ENCODE data around the gene ARHGEF39. TPM values are rescaled to one million over a fixed set of nuclear protein-coding genes. Genes with fewer than 3 reads are reported as not detected.

Gene ARHGEF39
- total RNA-seq, 1 experiment from 2014 or later = 31.4 TPM

- Mint-ChIP-seq H3K27me3 (ENCODE audit: insufficient read depth, unreplicated experiment) (no peaks in the 10 kb centered on the region), H3K27ac (ENCODE audit: unreplicated experiment) (peak overlapping the region; percentile 89), H3K36me3 (ENCODE audit: insufficient read depth, unreplicated experiment) (peaks cover 35% of the 10 kb centered on the region), H3K9me3 (ENCODE audit: unreplicated experiment) (peaks cover 12% of the 10 kb centered on the region), H3K4me1 (ENCODE audit: low read depth, unreplicated experiment) (peaks cover 29% of the 10 kb centered on the region), H3K4me3 (ENCODE audit: unreplicated experiment) (peak overlapping the region; percentile 83)
- no TSS peak for BruUV-seq (replicated peaks)
- Histone ChIP-seq H3K9me3 (no peaks in the 10 kb centered on the region), H3K4me3 (ENCODE audit: low read depth, low read length) (peak overlapping the region; percentile 73), H3K4me1 (peaks cover 34% of the 10 kb centered on the region), H3K36me3 (ENCODE audit: control insufficient read depth, insufficient read depth, low read length) (no peaks in the 10 kb centered on the region), H3K27me3 (replicated peaks; ENCODE audit: control insufficient read depth, insufficient read depth, low read length) (no peaks in the 10 kb centered on the region)
- intact Hi-C loops (cut with micrococcal nuclease; ENCODE audit: unreplicated experiment) = no loop called here
- TF ChIP-seq, protein P1, sequence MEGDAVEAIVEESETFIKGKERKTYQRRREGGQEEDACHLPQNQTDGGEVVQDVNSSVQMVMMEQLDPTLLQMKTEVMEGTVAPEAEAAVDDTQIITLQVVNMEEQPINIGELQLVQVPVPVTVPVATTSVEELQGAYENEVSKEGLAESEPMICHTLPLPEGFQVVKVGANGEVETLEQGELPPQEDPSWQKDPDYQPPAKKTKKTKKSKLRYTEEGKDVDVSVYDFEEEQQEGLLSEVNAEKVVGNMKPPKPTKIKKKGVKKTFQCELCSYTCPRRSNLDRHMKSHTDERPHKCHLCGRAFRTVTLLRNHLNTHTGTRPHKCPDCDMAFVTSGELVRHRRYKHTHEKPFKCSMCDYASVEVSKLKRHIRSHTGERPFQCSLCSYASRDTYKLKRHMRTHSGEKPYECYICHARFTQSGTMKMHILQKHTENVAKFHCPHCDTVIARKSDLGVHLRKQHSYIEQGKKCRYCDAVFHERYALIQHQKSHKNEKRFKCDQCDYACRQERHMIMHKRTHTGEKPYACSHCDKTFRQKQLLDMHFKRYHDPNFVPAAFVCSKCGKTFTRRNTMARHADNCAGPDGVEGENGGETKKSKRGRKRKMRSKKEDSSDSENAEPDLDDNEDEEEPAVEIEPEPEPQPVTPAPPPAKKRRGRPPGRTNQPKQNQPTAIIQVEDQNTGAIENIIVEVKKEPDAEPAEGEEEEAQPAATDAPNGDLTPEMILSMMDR (IDR thresholded peaks at IDR 0.05; ENCODE audit: insufficient read depth in 1 of 2, low read depth in 1 of 2, low read length in 1 of 2, severe bottlenecking in 1 of 2, unreplicated experiment in 1 of 2) = no peak
- DNase-seq = no peak
- ChIA-PET POLR2A (interaction anchor here (0.6 to 2.0 kb wide), 10 partner anchors 25 to 503 kb away, joined by 3 to 19 read pairs (median 4); partner anchors contain the start of genes CREB3 and TLN1), CTCF (interaction anchor here (0.6 to 3.7 kb wide), 6 partner anchors 19 to 125 kb away, joined by 3 to 35 read pairs (median 6); partner anchors contain the start of genes CREB3 and TLN1)
Measured at GRCh38 chr9:35665471-35665818, 450 bp upstream of the ARHGEF39 start.

DNA sequence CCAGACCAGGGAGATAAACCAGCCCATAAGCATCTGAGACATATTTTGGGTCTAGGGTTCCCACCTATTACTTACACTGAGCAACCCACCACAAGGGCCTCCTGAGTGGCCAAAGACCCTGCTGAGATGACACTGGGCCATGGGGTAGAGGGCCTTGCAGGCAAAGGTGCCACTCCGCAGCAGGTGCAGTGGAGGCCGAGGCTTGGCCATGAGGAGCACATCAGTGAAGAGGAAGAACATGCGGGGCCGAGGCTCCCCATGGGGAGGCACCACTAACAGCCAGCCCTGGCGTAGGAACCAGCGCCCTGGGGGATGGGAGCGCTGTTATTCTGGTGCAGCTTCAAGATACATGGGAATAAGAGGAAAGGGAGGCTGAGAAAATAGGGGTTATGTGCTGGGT is 2.6 kb downstream of the ARHGEF39 start:
- no peaks in the 10 kb centered on the region for H3K36me3 ChIP-seq (ENCODE audit: control insufficient read depth, insufficient read depth, low read length)
- Mint-ChIP-seq H3K27ac (ENCODE audit: unreplicated experiment) (no peak overlapping the region), H3K4me3 (ENCODE audit: unreplicated experiment) (peak overlapping the region; percentile 83), H3K9me3 (ENCODE audit: unreplicated experiment) (peaks cover 4% of the 10 kb centered on the region), H3K36me3 (ENCODE audit: insufficient read depth, unreplicated experiment) (peaks cover 56% of the 10 kb centered on the region), H3K4me1 (ENCODE audit: low read depth, unreplicated experiment) (peaks cover 18% of the 10 kb centered on the region), H3K27me3 (ENCODE audit: insufficient read depth, unreplicated experiment) (peaks cover 3% of the 10 kb centered on the region)
- CTCF ChIA-PET = interaction anchor here (2.3 kb wide), 1 partner anchor 29 kb away, joined by 19 read pairs; the partner anchor contains the start of gene TPM2
- TF ChIP-seq, protein P1 (IDR thresholded peaks at IDR 0.05; ENCODE audit: insufficient read depth in 1 of 2, low read depth in 1 of 2, low read length in 1 of 2, severe bottlenecking in 1 of 2, unreplicated experiment in 1 of 2) = no peak
- no peak for DNase-seq
- no peak overlapping the region for H3K4me3 ChIP-seq (ENCODE audit: low read depth, low read length)
- no TSS peak for BruUV-seq (replicated peaks)
- no peaks in the 10 kb centered on the region for H3K27me3 ChIP-seq (replicated peaks; ENCODE audit: control insufficient read depth, insufficient read depth, low read length)
- POLR2A ChIA-PET = no interaction called here
- no peaks in the 10 kb centered on the region for H3K9me3 ChIP-seq
- H3K4me1 ChIP-seq = peaks cover 9% of the 10 kb centered on the region
- intact Hi-C loops (cut with micrococcal nuclease; ENCODE audit: unreplicated experiment) = no loop called here

GRCh38 chr9:35661756-35662350 is 3.1 kb downstream of the ARHGEF39 start:
- peaks cover 14% of the 10 kb centered on the region for H3K4me1 ChIP-seq
- no peak for DNase-seq
- TF ChIP-seq, protein P1 (IDR thresholded peaks at IDR 0.05; ENCODE audit: insufficient read depth in 1 of 2, low read depth in 1 of 2, low read length in 1 of 2, severe bottlenecking in 1 of 2, unreplicated experiment in 1 of 2) = no peak
- H3K27me3 ChIP-seq (replicated peaks; ENCODE audit: control insufficient read depth, insufficient read depth, low read length) = no peaks in the 10 kb centered on the region
- Mint-ChIP-seq H3K36me3 (ENCODE audit: insufficient read depth, unreplicated experiment) (peaks cover 60% of the 10 kb centered on the region), H3K4me1 (ENCODE audit: low read depth, unreplicated experiment) (peaks cover 18% of the 10 kb centered on the region), H3K27me3 (ENCODE audit: insufficient read depth, unreplicated experiment) (peaks cover 3% of the 10 kb centered on the region), H3K4me3 (ENCODE audit: unreplicated experiment) (no peak overlapping the region), H3K9me3 (ENCODE audit: unreplicated experiment) (no peaks in the 10 kb centered on the region), H3K27ac (ENCODE audit: unreplicated experiment) (no peak overlapping the region)
- no TSS peak for BruUV-seq (replicated peaks)
- intact Hi-C loops (cut with micrococcal nuclease; ENCODE audit: unreplicated experiment) = loop anchor here (1.0 kb wide), 1 partner anchor 66 kb away; no protein-coding TSS in a partner anchor
- ChIA-PET POLR2A (interaction anchor here (0.9 to 1.8 kb wide), 6 partner anchors 8 to 70 kb away, joined by 3 to 7 read pairs (median 5); partner anchors contain the start of genes CREB3 and TLN1), CTCF (interaction anchor here (1.0 to 2.3 kb wide), 12 partner anchors 8 to 152 kb away, joined by 3 to 22 read pairs (median 6); partner anchors contain the start of genes CREB3, GBA2, HINT2 and RGP1)
- no peaks in the 10 kb centered on the region for H3K9me3 ChIP-seq
- H3K36me3 ChIP-seq (ENCODE audit: control insufficient read depth, insufficient read depth, low read length) = no peaks in the 10 kb centered on the region
- H3K4me3 ChIP-seq (ENCODE audit: low read depth, low read length) = no peak overlapping the region
